ENCODE results near the gene ARL6. TPM values are rescaled to one million over a fixed set of nuclear protein-coding genes. Genes with fewer than 3 reads are reported as not detected.
"Not testable (repeated sequence)": the region's sequence is repeated elsewhere in the genome, so short reads cannot be mapped to it uniquely, and the experiment has no call there.

The ARL6 gene
- total RNA-seq, 1 donor from 2014 or later: 15.7 TPM

- DNase-seq (ENCODE audit: extremely low spot score in 2 of 2): no peak
- intact Hi-C loops (cut with DNase I): no loop called here
These were observed 66.1 kb downstream of the ARL6 start for GRCh38 chr3:97830638-97831037.

DNA sequence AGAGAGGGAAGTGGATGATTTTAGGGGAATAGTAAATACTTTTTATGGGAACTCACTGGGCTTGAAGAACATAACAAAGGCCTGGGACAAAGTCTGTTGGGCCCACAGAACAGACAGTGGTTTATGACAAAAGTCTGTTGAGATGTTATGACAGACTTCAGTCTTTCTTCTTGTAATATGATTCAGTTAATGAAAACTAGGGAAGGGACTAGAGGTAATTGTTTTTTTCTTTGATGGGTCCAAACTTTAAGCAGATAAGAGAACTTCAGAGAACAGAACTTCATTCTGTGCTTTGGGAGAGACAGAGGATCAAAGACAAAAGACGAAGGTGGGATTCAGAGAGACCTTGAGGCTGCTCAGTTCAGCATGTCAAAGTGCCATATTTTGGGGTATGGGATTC, 66.6 kb downstream of the ARL6 start:
- no peaks in the 10 kb centered on the region for H3K27me3 ChIP-seq
- no peak overlapping the region for H3K4me3 ChIP-seq
- no peak overlapping the region for H3K27ac ChIP-seq
- no peak for DNase-seq (ENCODE audit: extremely low spot score in 2 of 2)
- TF ChIP-seq, protein P1, sequence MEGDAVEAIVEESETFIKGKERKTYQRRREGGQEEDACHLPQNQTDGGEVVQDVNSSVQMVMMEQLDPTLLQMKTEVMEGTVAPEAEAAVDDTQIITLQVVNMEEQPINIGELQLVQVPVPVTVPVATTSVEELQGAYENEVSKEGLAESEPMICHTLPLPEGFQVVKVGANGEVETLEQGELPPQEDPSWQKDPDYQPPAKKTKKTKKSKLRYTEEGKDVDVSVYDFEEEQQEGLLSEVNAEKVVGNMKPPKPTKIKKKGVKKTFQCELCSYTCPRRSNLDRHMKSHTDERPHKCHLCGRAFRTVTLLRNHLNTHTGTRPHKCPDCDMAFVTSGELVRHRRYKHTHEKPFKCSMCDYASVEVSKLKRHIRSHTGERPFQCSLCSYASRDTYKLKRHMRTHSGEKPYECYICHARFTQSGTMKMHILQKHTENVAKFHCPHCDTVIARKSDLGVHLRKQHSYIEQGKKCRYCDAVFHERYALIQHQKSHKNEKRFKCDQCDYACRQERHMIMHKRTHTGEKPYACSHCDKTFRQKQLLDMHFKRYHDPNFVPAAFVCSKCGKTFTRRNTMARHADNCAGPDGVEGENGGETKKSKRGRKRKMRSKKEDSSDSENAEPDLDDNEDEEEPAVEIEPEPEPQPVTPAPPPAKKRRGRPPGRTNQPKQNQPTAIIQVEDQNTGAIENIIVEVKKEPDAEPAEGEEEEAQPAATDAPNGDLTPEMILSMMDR (IDR thresholded peaks at IDR 0.05): no peak
- no peak for TF ChIP-seq POLR2A (IDR thresholded peaks at IDR 0.05)
- TF ChIP-seq POLR2AphosphoS5 (IDR thresholded peaks at IDR 0.05; ENCODE audit: insufficient read depth in 1 of 2, low read depth in 1 of 2): no peak
- no peaks in the 10 kb centered on the region for H3K9me3 ChIP-seq
- intact Hi-C loops (cut with DNase I): no loop called here
- peaks cover 35% of the 10 kb centered on the region for H3K4me1 ChIP-seq
- no peaks in the 10 kb centered on the region for H3K36me3 ChIP-seq

More at GRCh38 chr3:97830638-97831037, 66.1 kb downstream of the ARL6 start:
- H3K4me3 ChIP-seq: no peak overlapping the region
- no peaks in the 10 kb centered on the region for H3K9me3 ChIP-seq
- no peak for TF ChIP-seq POLR2AphosphoS5 (IDR thresholded peaks at IDR 0.05; ENCODE audit: insufficient read depth in 1 of 2, low read depth in 1 of 2)
- H3K27me3 ChIP-seq: no peaks in the 10 kb centered on the region
- peaks cover 40% of the 10 kb centered on the region for H3K4me1 ChIP-seq
- H3K36me3 ChIP-seq: no peaks in the 10 kb centered on the region
- no peak overlapping the region for H3K27ac ChIP-seq

DNA sequence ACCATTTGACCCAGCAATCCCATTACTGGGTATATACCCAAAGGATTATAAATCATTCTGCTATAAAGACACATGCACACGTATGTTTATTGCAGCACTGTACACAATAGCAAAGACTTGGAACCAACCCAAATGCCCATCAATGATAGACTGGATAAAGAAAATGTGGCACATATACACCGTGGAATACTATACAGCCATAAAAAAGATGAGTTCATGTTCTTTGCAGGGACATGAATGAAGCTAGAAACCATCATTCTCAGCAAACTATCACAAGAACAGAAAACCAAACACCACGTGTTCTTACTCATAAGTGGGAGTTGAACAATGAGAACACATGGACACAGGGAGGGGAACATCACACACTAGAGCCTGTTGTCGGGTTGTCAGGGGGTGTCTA, 68.6 kb downstream of the ARL6 start:
- not testable (repeated sequence) for DNase-seq (ENCODE audit: extremely low spot score in 2 of 2); H3K27ac ChIP-seq

DNA sequence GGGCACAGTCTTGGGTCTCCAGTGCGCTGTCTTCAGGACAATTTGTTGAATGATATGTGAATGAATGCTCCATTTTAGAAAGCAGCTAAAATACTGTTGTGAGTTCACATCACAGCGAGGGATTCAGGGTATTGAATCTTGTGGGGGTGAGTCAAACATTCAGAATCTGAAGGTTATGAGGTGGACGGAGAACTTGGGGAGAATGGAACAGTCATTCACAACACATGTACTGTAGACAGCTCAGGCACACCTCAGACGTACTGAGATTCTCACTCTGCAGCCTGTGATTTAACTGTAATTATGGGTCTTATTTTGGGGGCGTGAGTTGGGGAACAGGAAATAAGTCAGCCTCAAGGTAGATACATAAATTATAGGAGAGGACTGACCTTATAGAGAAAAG, 71.2 kb downstream of the ARL6 start:
- H3K27me3 ChIP-seq: no peaks in the 10 kb centered on the region
- H3K36me3 ChIP-seq: no peaks in the 10 kb centered on the region
- H3K9me3 ChIP-seq: no peaks in the 10 kb centered on the region
- no peak for DNase-seq (ENCODE audit: extremely low spot score in 2 of 2)
- H3K27ac ChIP-seq: no peak overlapping the region
- no peak overlapping the region for H3K4me3 ChIP-seq
- TF ChIP-seq POLR2A (IDR thresholded peaks at IDR 0.05) (no peak), POLR2AphosphoS5 (IDR thresholded peaks at IDR 0.05; ENCODE audit: insufficient read depth in 1 of 2, low read depth in 1 of 2) (no peak)
- TF ChIP-seq, protein P1 (IDR thresholded peaks at IDR 0.05): no peak
- intact Hi-C loops (cut with DNase I): no loop called here
- H3K4me1 ChIP-seq: peaks cover 24% of the 10 kb centered on the region

More for the DNA sequence above, 68.6 kb downstream of the ARL6 start:
- peaks cover 23% of the 10 kb centered on the region for H3K4me1 ChIP-seq
- intact Hi-C loops (cut with DNase I); H3K4me3 ChIP-seq; H3K27me3 ChIP-seq; H3K9me3 ChIP-seq; H3K36me3 ChIP-seq: not testable (repeated sequence)

GRCh38 chr3:97838393-97838792, 73.8 kb downstream of the ARL6 start:
- TF ChIP-seq POLR2AphosphoS5 (IDR thresholded peaks at IDR 0.05; ENCODE audit: insufficient read depth in 1 of 2, low read depth in 1 of 2) (no peak), POLR2A (IDR thresholded peaks at IDR 0.05) (no peak)
- TF ChIP-seq, protein P1 (IDR thresholded peaks at IDR 0.05): no peak
- Histone ChIP-seq H3K4me1 (peaks cover 33% of the 10 kb centered on the region), H3K9me3 (no peaks in the 10 kb centered on the region), H3K27me3 (no peaks in the 10 kb centered on the region), H3K36me3 (no peaks in the 10 kb centered on the region), H3K27ac (no peak overlapping the region), H3K4me3 (no peak overlapping the region)
- no peak for DNase-seq (ENCODE audit: extremely low spot score in 2 of 2)
- intact Hi-C loops (cut with DNase I): no loop called here

- DNase-seq (ENCODE audit: extremely low spot score in 2 of 2): no peak
- Histone ChIP-seq H3K27me3 (no peaks in the 10 kb centered on the region), H3K27ac (no peak overlapping the region), H3K4me3 (no peak overlapping the region), H3K9me3 (no peaks in the 10 kb centered on the region), H3K4me1 (peaks cover 33% of the 10 kb centered on the region), H3K36me3 (no peaks in the 10 kb centered on the region)
- TF ChIP-seq, protein P1 (IDR thresholded peaks at IDR 0.05): no peak
- TF ChIP-seq POLR2AphosphoS5 (IDR thresholded peaks at IDR 0.05; ENCODE audit: insufficient read depth in 1 of 2, low read depth in 1 of 2) (no peak), POLR2A (IDR thresholded peaks at IDR 0.05) (no peak)
- intact Hi-C loops (cut with DNase I): no loop called here
These were observed 75.4 kb downstream of the ARL6 start for GRCh38 chr3:97839944-97840343.

Data from vagina (tissue), 2 donors.